NCI-H2029 (cell line): ENCODE measurements around the gene STBD1.
"Not testable (repeated sequence)": the region's sequence is repeated elsewhere in the genome, so short reads cannot be mapped to it uniquely, and the experiment has no call there.

Experiments
- DNase-seq: peaks from one replicate; lab custom pipeline; 2025; lab: John Stamatoyannopoulos, UW

STBD1 gene

DNA sequence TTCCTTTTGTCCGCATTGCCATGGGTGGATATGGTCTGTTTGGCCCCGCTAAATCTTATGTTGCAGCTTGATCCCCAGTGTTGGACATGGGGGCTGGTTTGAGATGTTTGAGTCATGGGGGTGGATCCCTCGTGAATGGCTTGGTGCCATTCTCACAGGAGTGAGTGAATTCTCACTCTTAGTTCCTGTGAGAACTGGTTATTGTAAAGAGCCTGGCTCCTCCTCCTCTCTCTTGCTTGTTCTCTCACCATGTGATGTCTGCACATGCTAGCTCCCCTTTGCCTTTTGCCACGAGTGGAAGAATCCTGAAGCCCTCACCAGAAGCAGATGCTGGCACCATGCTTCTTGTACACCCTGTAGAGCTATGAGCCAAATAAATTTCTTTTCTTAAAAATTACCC is 22.6 kb upstream of the STBD1 start:
- DNase-seq = no peak

DNA sequence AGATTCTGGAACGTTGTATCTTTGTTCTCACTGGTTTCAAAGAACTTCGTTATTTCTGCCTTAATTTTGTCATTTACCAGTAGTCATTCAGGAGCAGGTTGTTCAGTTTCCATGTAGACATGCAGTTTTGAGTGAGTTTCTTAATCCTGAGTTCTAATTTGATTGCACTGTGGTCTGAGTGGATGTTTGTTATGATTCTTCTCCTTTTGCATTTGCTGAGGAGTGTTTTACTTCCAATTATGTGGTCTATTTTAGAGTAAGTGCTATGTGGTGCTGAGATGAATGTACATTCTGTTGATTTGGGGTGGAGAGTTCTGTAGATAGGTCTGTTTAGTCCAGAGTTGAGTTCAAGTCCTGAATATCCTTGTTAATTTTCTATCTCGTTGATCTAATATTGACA is 18.7 kb upstream of the STBD1 start:
- not testable (repeated sequence) for DNase-seq

DNA sequence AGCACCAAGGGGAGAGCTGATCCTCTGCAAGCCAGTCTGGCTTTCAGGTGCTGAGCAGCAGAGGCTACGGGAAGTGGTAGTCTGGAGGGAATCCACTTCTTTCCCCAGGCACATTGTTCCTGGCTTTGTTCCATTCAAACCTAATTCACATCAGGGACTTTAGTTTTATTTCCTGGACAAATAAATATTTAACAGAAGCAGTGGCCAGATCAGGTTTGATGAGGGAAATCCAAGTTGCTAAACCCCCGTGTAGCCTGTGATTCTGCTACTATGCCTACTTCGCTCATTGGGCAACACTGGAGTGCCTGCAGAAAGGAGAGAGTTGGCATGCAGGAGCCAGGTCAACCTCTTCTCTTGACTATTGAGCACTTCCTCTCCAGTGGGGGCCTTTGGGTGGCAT is 13.8 kb upstream of the STBD1 start:
- DNase-seq = no peak

DNA sequence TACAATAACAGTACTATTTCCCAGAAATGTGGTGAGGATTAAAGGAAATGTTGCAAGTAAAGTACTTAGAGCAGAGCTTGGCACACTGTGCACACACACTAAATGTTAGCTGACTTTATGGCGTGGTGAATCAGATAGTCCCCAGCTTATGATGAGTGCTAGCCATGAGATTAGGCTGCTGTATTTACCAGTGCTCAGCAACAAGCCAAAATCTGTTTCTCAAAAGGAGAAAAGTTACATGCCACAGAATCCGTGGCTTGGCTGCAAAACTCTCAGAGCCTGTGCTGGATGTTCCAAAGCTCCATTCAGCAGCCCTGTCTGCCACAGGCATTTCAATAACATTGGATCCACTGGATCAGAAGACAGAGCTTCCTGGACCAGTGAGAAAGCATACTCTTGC is 12.8 kb upstream of the STBD1 start:
- no peak for DNase-seq

DNA sequence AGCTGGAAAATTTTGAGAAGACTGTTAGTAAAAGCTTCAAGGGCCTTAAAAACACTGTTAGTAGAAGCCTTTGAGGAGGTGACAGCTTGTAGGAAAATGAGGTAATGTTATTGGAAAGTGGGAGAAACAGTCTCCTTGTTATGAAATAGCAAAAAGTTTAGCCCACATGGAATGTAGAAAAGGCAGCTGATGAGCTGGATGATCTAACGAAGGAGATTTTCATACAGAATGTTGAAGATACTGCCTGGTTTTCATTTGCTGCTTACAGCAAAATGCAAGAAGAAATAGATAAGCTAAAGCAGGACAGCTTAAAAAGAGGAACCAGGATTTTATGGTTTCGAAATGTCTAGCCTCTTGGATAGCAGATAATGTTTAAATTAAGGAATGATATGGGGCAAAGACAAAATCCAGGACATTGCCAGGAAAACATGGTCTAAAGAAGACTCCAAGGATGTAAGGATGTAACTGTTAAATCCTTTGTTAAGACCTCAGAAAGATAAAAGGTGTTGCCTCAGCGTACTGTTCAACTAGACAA is 10.2 kb upstream of the STBD1 start:
- DNase-seq = no peak

DNA sequence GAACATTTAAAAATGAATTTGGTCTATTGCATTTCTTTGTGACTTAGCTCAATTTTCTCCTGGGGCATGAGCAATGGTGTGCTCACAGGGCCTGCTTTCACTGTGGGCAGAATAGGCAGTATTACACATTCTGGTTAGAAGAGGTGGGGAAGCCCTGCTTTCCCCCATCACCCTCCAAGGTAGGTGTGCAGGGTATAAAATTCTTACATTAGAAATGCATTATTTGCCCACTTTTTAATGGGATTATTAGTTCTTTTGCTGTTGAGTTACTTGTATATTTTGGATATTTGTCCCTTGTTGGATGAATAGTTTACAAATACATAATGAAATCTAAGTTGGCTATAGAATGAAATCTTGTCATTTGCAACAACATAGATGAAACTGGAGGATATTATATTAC is 8.3 kb upstream of the STBD1 start:
- DNase-seq = no peak

DNA sequence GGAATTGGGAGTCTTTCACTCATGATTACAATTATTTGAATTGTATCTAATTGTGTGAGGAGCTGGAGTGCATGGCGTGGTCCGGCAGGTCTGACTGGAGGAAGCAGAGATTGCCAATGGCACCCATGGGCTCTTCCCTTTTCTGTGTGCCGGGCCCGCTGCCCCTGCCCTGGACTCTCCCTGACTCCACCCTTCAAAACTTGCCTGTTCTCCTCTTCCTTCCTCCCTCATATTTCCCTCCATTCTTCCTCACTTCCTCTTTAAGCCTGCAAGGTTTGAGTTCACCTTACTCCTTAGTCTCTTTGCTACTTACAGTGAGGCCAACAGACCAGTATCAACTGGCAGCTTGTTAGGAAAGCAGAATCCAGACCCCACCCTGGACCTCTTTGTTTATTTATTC is 6.5 kb upstream of the STBD1 start:
- DNase-seq = no peak

DNA sequence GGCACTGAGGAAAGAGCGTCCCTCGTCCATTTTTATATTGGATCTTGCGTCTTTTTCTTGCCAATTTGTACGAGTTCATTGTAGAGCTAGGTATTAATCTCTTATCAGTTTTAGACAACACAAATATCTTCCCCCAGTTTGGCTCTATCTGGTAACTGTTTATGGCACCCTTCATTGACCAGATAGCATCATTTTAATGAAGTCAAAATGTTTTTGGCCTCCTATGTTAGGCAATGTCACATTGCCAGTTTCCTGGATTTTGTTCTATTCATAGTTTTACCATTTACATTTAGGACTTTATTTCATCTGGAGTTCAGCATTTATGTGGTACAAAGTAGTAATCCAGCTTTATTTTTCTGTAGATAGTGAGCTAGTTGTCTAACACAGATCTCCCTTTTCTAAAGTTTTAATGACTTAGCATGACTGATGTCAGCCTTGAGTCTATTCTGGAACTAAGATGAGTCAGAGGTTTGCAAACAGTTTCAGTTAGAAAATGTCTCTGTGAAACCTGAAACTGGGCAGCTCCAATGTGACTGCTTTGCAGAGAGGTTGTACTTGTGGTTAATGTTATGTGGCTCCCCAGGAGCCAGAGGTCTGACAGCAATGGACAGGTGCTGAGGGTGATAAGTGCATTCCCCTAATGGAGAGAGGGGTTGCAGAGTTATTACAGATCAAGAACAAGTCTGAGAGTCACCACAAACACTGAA is 5.3 kb upstream of the STBD1 start:
- peak; percentile 36 for DNase-seq

DNA sequence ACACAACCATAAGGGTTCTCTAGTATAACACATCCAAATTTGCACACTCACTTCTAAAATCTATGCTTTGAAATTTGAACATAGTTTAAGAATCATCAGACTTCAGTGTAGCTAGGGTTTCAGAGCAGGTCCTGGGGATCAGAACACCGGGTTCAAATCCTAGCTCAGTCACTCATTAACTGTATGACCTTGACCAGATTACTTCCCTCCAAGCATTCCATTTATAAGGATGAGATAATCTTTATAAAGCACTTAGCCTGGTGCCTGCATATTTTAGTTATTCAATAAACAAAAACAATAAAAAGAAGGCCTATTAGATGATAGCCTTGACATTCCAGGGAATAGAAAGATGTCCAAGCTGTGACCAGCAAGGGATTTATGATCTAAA is 4.8 kb upstream of the STBD1 start:
- DNase-seq = no peak

DNA sequence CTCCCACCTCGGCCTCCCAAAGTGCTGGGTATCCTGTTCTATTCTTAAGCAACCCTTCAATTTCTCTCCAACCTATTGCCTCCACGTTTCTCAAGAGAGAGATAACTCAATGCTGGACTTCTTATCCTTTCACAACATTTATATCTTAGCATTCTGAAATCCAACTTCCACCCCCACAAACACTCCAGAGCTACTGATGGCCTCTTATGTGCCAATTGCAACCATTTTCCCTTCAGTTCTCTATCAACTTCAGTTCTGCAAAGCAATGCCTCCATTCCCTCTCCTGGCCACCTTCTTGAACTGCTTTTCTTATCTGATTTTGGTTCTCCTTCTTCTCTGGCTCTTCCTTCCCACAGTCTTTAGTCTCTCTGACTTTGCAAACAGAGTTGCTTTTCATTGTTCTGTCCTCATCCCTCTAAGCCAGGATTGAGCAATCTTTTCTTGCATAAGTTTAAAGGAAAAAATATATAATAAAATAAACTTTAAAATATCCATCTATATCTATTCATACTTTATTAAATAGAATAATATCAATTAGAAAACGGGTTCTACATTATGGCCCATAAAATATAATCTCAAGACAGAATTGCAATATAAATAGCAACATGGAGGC is 3.6 kb upstream of the STBD1 start:
- no peak for DNase-seq

DNA sequence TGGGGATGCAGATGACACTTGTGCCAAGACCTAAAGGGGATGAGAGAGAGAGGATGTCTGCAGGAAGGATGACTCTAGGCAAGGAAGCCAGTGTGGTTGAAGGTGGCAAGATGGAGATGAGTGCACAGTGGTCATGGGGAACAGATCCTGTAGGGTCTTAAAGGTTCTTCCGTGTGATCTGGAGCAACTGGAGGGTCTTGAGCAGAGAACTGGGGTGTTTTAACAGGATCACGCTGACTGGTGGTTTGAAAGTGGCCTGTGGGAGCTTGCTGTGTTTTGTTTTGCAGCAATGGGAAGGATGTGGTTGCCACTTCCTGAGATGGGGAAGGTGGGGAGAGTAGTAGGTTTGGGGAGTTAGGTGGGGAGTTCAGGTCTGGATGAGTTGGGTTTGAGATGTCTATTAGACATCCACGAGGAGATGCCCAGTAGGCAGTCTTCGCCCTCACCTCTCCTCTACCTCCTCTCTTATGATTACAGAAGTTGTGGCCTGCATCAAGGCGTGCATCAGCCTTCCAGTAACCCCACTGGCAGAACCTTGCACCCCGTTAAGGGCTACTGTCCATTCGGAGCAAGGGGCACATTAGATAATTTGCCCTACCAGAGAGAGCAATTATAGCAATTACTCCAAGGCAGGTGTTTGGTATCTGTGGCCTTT is 1.4 kb upstream of the STBD1 start:
- DNase-seq = no peak

DNA sequence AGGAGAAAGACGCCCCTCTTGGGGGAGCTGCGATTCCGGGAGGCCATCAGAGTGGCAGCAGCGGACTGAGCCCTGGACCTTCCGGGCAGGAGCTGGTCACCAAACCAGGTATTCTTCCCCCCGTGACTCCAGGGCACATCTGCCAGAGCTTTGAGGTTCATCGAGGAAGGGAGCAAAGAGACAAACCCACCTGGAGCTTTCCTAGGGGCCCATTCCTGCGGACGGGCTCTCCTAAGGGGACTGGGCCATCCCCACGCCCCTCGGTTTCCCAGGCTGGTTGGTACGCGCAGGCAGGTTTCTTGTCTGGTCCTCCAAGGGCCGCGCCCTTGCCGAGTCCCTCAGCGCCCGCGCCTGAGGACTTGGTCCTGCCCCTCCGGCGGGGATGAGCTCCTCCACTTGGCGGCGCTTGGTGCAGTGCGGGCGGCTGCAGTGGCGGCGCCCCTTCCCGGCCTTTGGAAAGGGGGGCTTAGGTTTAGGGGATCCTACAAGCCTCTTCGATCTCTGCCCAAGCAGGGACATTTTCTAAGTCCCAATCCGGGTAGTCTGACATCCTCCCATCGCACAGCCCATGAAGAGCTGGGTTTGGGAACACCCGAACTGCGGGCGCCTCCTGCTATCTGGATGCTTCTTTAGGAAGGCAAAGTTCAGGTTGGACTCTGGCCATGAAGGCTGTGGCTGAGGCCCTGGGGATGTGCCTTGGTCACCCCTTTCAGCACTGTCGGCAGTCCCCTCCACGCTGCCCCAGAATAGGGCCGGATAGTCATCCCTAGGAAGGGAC is 538 bp downstream of the STBD1 start:
- no peak for DNase-seq

DNA sequence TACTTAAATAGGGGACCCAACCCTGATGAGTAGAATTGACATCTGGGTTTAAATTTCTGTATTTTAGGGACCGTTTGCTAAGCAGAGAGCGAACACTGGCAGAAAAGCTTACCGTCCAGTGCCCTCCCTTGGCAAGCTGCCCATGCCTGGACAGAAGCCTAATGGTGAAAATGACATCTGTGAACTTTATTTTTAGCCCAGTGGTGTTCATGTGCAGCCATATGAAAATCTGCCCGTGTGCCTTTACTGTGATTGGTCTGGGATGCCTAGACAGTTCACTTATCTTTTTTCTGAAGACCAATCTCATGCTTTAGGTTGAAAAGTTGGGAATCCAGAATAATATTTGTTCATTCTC is 1.1 kb downstream of the STBD1 start:
- DNase-seq = no peak

DNA sequence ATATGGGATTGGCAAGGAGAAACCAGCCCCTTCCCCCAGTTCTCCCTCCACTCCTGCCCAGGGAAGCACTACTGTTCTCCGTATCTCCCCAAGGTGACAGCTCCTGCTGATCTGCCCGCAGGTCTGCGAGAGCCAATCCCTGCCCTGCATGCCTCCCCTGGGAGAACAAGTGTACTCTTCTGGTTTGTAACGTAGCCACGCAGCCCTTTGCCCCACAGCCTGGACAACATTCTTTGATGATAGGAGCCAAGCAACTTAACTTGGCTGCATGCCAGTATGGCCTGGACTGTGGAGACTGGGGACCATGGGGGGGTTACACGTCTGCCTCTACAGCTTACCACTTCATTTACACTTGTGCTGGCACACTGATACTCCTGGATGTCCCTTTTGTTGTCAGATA is 2.0 kb downstream of the STBD1 start:
- no peak for DNase-seq

DNA sequence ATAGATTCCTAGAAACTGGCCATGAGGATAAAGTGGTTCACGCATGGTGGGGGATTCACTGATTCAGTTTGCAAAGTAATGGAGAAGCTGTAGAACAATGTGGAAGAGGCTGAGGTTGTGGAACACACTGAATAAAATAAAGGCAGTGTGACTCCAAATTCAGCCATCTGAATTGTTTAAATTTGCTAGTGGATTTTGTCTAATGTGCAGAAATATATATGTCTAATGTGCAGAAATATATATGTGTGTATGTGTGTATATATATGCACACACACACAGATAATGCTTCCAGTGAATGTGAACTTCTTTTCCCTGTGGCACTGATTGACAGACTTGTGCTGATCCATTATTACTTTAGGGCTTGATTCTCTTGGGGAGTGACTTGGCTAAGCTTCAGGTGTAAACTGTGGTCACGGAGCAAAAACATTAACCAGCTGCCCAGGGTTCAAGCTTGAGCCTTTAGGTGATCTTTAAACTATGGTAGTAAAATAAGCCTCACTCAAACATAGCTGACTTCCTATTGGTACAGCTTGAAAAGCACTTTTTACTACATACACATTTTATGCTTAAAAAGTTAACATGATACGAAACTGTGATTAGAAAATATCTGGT is 3.5 kb downstream of the STBD1 start:
- DNase-seq = no peak

DNA sequence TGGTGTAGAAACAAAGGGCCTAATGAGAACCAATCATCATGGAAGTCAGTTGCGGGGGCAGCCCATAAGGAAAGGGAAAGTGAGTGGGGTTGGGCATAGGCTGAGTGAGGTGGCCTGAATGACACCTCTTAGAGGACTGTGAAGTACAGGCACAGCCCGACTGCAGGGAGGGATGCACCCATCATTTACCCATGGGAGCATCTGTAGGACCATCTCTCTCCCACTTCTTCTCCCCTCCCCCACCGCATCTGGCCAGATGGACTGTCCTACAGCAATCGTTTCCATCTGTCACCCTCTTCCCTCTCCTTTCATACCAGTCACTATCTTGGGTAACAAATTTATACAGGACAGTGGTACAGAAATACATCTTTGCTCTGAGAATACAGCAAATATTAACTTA is 4.2 kb downstream of the STBD1 start:
- DNase-seq = no peak

DNA sequence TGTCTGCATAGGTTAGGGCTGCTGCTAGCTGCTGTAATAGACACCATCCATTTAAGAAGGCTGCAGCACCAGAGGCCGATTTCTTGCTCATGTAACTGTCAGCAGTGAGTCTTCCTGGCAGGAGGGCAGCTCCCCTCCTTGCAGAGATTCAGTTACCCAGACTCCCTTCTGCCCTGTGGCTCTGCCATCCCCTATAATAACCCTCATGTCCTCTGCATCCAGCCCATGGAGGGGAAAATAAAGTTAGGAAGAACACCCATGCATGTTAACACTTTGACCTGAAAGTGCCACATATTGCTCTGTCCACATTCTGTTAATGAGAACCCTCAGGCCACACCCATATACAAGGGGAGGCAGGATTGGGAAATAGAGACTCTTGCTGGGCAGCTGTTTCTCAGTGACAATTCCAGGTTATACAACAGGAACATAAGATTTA is 5.4 kb downstream of the STBD1 start:
- DNase-seq = no peak

DNA sequence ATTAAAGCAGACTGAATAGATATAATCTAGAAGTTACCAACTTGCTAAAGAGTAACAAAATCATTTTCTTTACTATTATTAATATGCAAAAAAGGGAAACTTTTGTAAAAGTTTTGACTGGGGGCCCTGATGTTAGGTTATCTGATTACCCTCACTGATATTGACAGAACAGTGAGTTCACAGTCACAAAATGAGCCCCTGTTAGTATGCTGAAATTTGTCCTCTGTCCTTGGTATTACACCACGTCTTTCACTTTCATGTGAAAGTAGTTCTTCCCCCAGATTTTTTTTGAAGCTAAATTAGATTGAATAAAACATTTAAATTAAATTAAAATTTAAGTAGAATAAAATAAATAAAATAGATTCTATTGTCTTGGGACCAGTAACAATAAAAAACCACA is 5.9 kb downstream of the STBD1 start:
- DNase-seq = no peak

DNA sequence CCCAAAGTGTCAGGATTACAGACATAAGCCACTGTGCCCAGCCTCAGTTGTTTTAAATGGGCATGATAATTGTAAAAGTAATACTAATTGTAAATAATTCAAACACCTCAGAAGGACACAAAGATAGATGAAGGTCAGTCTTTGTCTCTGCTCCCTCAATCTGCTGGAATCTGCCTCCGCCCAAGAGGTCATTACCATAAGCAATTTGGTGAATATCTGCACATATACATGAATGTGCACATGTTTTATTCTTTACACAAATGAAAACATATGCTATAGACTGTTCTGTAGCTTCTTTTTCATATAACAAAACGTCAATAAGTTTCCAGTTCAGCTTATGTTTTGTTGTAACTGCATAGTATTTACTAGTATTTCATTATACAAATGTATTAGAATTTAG is 7.0 kb downstream of the STBD1 start:
- DNase-seq = no peak

DNA sequence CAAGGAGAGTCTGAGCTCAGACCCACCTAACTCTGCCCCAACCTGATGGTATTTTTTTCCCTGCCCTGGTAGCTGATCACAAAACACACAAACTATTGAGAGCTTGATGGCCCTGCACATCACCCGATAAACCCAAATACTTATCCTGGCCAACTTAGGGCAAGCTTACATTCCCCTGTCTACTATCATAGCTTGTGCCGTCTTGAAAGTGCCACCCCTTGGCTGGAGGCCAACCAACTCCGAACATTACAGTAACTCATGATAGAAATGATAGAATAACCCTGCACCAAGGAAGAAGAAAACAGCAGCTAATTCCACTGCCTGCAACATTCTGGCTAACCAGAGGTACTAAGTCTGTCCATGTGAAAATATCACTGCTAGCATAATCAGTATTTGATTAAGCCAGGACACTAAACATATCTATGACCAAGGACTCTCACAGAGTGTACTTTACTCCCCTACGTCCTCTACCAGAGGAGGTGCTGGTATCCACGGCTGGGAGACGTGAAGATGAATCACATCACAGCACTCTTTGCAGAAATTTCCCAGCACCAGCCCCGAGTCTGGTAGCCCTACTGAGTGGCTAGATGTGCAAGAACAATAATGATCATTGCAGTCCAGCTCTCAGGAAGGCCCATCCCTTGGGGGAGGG is 8.9 kb downstream of the STBD1 start:
- DNase-seq = no peak

DNA sequence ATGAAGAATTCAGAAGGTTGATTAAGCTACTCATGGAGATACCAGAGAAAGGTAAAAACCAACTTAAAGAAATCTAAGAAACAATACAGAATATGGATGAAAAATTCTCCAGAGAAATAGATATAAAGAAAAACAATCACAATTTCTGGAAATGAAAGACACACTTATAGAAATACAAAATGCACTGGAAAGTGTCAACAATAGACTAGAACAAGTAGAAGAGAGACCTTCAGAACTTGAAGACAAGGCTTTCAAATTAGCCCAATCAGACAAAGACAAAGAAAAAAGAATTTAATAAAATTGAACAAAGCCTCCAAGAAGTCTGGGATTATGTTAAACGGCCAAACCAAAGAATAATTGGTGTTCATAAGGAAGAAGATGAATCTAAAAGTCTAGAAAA is 9.6 kb downstream of the STBD1 start:
- DNase-seq = no peak

DNA sequence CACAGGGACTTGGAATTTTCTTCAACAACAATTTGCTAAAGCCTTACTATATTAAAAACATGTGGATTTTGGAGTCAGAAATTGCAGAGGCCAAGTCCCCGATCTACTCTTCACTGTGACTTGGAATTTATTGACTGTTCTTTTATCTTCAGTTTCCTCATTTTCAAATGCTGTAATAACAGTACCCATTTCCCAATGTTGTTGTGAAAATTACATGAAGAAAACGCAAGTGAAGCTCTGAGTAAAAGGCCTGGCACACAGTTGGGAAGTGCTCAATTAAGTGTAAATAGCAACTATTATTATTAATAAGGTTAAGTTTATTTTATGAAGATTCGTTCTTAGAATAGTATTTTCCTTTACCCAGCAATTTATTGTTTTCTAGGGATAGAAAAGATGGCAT is 15.7 kb downstream of the STBD1 start:
- DNase-seq = no peak
